Activated naive CD4-positive, alpha-beta T cell treated with anti-CD3 and anti-CD28 coated beads, Interleukin-2, amount 50 U/mL, for 72 hours (primary cell): ENCODE data around the gene LTB. TPM values are rescaled to one million over a fixed set of nuclear protein-coding genes. Genes with fewer than 3 reads are reported as not detected.
"Not testable (repeated sequence)": the region's sequence is repeated elsewhere in the genome, so short reads cannot be mapped to it uniquely, and the experiment has no call there.

ENCODE experiments used
- ATAC-seq, 2 donors: fragments of 150-1000 bp; cut with Tn5 transposase; 2 replicates each; pipeline ENCODE4 v1.10.0; 2021; ENCODE audit warnings: mild to moderate bottlenecking in 2 of 2, moderate library complexity in 2 of 2
- DNase-seq, 2 donors: peaks; one replicate each; pipeline ENCODE4 v3.0.0; 2021 to 2022; ENCODE audit warnings: low spot score in 2 of 2
- H3K27ac Mint-ChIP-seq, 2 donors: one replicate each; pipeline ENCODE4 v1.8.0; 2022; ENCODE audit warnings: mild to moderate bottlenecking in 2 of 2, mixed read lengths in 2 of 2
- H3K36me3 Mint-ChIP-seq, 2 donors: one replicate each; pipeline ENCODE4 v1.8.0; 2022; ENCODE audit warnings: mixed read lengths in 2 of 2
- H3K9me3 Mint-ChIP-seq, 2 donors: one replicate each; pipeline ENCODE4 v1.8.0; 2022; ENCODE audit warnings: mixed read lengths in 2 of 2
- total RNA-seq, 2 donors: library from RNA; stranded (reverse); gene quantifications; one replicate each; pipeline ENCODE4 v1.2.3, GENCODE V29; 2022

Gene LTB
- total RNA-seq, 2 donors from 2014 or later, result 89.3 to 294 TPM

- H3K36me3 Mint-ChIP-seq, result peaks cover 0 to 11% of the 10 kb centered on the region in 2 donors
- no peaks in the 10 kb centered on the region for H3K9me3 Mint-ChIP-seq
- peak within 1 kb of the TSS; percentile 80 to 96 for H3K27ac Mint-ChIP-seq
- DNase-seq (no peak), ATAC-seq (no peak)
These were observed 32.7 kb upstream of the LTB start, which contains the start of gene AIF1 for GRCh38 chr6:31614684-31615578. Gene AIF1, plus strand, starts transcription at chr6:31615234. Its CDS starts 96 bp downstream, at chr6:31615330.

GRCh38 chr6:31614075-31614619 is 31.9 kb upstream of the LTB start:
- H3K27ac Mint-ChIP-seq, result peak overlapping the region in 1 of 2 donors; percentile 15
- no peaks in the 10 kb centered on the region for H3K9me3 Mint-ChIP-seq
- peaks cover 0 to 11% of the 10 kb centered on the region in 2 donors for H3K36me3 Mint-ChIP-seq
- DNase-seq (no peak), ATAC-seq (no peak)

GRCh38 chr6:31610968-31611367 is 28.7 kb upstream of the LTB start:
- Mint-ChIP-seq H3K9me3 (no peaks in the 10 kb centered on the region), H3K36me3 (no peaks in the 10 kb centered on the region), H3K27ac (no peak overlapping the region)
- DNase-seq (no peak), ATAC-seq (no peak)

- DNase-seq (no peak), ATAC-seq (no peak)
- H3K9me3 Mint-ChIP-seq, result no peaks in the 10 kb centered on the region
- H3K36me3 Mint-ChIP-seq, result no peaks in the 10 kb centered on the region
- no peak overlapping the region for H3K27ac Mint-ChIP-seq
These were observed 27.5 kb upstream of the LTB start for GRCh38 chr6:31609519-31610406.

GRCh38 chr6:31607317-31607716 is 25.1 kb upstream of the LTB start:
- ATAC-seq (no peak), DNase-seq (no peak)
- Mint-ChIP-seq H3K36me3 (no peaks in the 10 kb centered on the region), H3K27ac (no peak overlapping the region), H3K9me3 (no peaks in the 10 kb centered on the region)

GRCh38 chr6:31597006-31597405 is 14.8 kb upstream of the LTB start:
- DNase-seq (no peak), ATAC-seq (peak; percentile 63 to 75)
- H3K9me3 Mint-ChIP-seq, result no peaks in the 10 kb centered on the region
- no peaks in the 10 kb centered on the region for H3K36me3 Mint-ChIP-seq
- H3K27ac Mint-ChIP-seq, result no peak overlapping the region

GRCh38 chr6:31592396-31592771 is 10.2 kb upstream of the LTB start:
- no peaks in the 10 kb centered on the region for H3K36me3 Mint-ChIP-seq
- H3K9me3 Mint-ChIP-seq, result no peaks in the 10 kb centered on the region
- ATAC-seq (peak; percentile 3 to 14), DNase-seq (no peak)
- H3K27ac Mint-ChIP-seq, result peak overlapping the region; percentile 22 to 76

- not testable (repeated sequence) for H3K36me3 Mint-ChIP-seq, ATAC-seq, H3K9me3 Mint-ChIP-seq, DNase-seq, H3K27ac Mint-ChIP-seq
These were observed 8.5 kb upstream of the LTB start for GRCh38 chr6:31590691-31591090.

GRCh38 chr6:31588871-31589650 is 6.8 kb upstream of the LTB start:
- DNase-seq, result no peak
- Mint-ChIP-seq H3K9me3 (no peaks in the 10 kb centered on the region), H3K27ac (peak overlapping the region in 1 of 2 donors; percentile 34), H3K36me3 (peaks cover 0 to 5% of the 10 kb centered on the region in 2 donors)
- ATAC-seq, result no peak

- no peak for DNase-seq
- no peaks in the 10 kb centered on the region for H3K9me3 Mint-ChIP-seq
- ATAC-seq, result peak; percentile 30 to 55
- peak overlapping the region; percentile 86 to 88 for H3K27ac Mint-ChIP-seq
- H3K36me3 Mint-ChIP-seq, result peaks cover 0 to 6% of the 10 kb centered on the region in 2 donors
These were observed 5.9 kb upstream of the LTB start for GRCh38 chr6:31587791-31588777.

- peak overlapping the region; percentile 84 to 86 for H3K27ac Mint-ChIP-seq
- no peaks in the 10 kb centered on the region for H3K9me3 Mint-ChIP-seq
- DNase-seq (no peak), ATAC-seq (peak in 1 of 2 donors; percentile 23)
- peaks cover 4 to 20% of the 10 kb centered on the region in 2 donors for H3K36me3 Mint-ChIP-seq
These were observed 4.5 kb upstream of the LTB start for GRCh38 chr6:31586599-31587281.

GRCh38 chr6:31586008-31586407 is 3.8 kb upstream of the LTB start, which contains the start of gene LST1:
Gene LST1, plus strand, starts transcription at chr6:31586277. Its CDS starts 1,023 bp downstream, at chr6:31587300.
- ATAC-seq (no peak), DNase-seq (no peak)
- H3K9me3 Mint-ChIP-seq, result no peaks in the 10 kb centered on the region
- peaks cover 11 to 27% of the 10 kb centered on the region in 2 donors for H3K36me3 Mint-ChIP-seq
- H3K27ac Mint-ChIP-seq, result peak within 1 kb of the TSS; percentile 84 to 86

GRCh38 chr6:31585491-31585890 is 3.3 kb upstream of the LTB start:
- peaks cover 17 to 32% of the 10 kb centered on the region in 2 donors for H3K36me3 Mint-ChIP-seq
- peak overlapping the region; percentile 84 to 86 for H3K27ac Mint-ChIP-seq
- DNase-seq (no peak), ATAC-seq (peak; percentile 10 to 38)
- H3K9me3 Mint-ChIP-seq, result no peaks in the 10 kb centered on the region

- Mint-ChIP-seq H3K36me3 (peaks cover 51 to 57% of the 10 kb centered on the region in 2 donors), H3K9me3 (no peaks in the 10 kb centered on the region), H3K27ac (peak overlapping the region; percentile 95 to 98)
- DNase-seq, result no peak
- ATAC-seq, result no peak
These were observed 592 bp downstream of the LTB start for GRCh38 chr6:31581434-31582229.
